AG09319 (cell line): ENCODE results near the gene THSD4.

Experiments used
- DNase-seq: peaks from one replicate; pipeline ENCODE4 v3.0.0-alpha.2; 2010; ENCODE audit warnings: low read depth; ENCODE audit errors: extremely low read depth
- CTCF ChIP-seq: IDR thresholded peaks from 2 replicates; pipeline ENCODE4 v1.5.1; 2011; ENCODE audit warnings: low read depth, mild to moderate bottlenecking, inconsistent platforms, low read length, moderate library complexity

Gene THSD4

DNA sequence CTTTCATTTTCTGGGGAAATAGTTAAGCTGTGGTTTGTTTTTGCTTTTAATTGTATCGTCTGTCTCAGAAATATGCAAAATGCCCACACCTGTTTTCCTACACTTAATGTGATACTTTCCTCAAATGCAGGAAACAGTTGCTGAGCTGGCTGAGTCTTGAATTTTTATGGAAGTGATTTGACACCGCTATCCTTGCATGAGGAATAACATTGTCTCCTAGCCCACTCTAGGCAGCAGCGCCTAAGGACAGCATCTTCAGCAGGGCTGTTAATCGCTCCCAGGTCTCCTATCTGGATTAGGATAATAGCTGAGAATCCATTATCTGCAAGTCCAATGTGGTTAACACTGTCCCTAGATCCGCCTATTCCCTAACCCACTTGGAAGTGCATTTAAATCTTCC is 562.5 kb downstream of the THSD4 start:
- no peak for TF ChIP-seq CTCF

DNA sequence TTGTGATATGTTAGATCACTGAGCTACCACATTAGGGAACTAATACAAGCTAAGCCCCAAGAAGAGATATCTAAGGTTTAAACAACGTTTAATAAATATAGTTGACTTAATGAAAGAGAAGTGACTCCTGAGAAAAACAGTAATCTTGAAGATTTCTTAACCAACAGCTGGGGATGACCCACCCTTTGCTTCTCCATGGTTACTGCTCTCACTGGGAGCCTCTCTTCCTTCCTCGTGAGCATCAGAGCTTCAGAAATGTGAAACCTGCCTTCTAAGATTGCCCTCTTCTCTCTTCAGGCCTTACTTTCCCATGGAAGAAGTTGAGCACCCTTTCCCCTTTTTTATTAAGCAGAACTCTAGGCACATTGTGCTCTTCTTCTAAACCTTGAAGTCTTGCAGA is 562.9 kb downstream of the THSD4 start:
- TF ChIP-seq CTCF = no peak
- DNase-seq = no peak

More for the DNA sequence above, 562.5 kb downstream of the THSD4 start:
- no peak for DNase-seq

DNA sequence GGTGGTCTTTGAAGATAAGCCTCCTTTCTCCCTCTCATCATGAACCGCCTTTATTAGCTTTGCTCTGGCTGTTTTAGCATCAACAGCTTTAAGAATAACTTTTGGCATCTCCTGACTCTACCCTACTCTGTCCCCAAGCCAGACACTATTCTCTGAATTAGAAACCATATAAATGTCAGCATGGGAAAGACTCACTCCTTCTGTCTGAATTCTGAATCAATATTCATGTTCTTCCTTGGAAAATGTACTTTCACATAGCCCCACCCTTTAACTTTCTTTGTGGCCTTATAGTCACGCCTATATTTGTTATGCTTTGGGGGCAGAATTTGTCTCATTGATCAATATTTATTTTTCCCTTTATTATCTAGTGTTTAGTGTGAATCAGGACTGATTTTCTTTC is 563.3 kb downstream of the THSD4 start:
- TF ChIP-seq CTCF = no peak
- no peak for DNase-seq

GRCh38 chr15:71679223-71679792 is 564.0 kb downstream of the THSD4 start:
- DNase-seq = no peak
- TF ChIP-seq CTCF = no peak

DNA sequence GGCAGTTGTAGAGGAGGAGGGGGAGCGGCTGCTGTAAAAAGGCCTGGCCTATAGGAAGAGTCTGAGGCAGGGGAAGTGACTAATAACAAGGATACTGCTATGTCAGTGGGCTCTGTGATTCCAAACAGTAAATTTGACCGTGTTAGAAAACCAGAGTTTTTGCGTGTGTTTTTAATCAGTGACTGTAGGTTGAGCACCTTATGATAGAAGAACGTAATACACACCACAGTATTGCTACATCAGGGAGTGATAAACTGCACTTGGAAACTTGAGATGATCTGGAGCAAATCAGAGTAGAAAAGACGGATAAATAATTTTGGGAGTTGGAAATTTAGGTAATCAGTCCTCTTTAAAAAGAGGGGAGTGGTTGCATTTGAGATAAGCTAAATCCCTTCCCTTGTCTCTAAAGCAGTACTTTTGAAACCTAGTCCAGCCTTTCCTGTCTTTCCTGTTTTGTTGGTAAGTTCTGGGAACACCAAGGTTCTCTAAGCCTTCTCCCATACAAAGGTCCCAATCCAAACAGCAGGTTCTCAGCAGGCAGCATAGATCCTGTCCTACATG is 564.6 kb downstream of the THSD4 start:
- TF ChIP-seq CTCF = no peak
- no peak for DNase-seq

DNA sequence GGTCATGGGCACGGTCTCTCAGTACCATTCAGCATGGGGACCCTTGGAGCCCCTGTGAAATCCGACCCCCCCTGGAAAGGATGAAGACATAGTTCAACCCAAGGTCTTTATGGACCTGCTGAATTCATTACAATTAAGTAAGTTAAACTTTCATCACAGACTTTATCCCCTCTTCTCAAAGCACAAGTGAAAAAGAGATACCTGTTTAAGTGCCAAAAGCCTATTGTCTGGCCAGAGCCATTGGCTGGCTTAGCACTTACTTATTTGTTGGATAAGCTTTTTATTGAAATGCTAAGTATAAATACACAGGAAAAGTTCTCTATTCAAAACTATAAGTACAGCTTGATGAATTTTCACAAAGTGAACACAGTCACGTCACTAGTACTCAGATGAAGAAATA is 566.7 kb downstream of the THSD4 start:
- DNase-seq = no peak
- TF ChIP-seq CTCF = no peak

DNA sequence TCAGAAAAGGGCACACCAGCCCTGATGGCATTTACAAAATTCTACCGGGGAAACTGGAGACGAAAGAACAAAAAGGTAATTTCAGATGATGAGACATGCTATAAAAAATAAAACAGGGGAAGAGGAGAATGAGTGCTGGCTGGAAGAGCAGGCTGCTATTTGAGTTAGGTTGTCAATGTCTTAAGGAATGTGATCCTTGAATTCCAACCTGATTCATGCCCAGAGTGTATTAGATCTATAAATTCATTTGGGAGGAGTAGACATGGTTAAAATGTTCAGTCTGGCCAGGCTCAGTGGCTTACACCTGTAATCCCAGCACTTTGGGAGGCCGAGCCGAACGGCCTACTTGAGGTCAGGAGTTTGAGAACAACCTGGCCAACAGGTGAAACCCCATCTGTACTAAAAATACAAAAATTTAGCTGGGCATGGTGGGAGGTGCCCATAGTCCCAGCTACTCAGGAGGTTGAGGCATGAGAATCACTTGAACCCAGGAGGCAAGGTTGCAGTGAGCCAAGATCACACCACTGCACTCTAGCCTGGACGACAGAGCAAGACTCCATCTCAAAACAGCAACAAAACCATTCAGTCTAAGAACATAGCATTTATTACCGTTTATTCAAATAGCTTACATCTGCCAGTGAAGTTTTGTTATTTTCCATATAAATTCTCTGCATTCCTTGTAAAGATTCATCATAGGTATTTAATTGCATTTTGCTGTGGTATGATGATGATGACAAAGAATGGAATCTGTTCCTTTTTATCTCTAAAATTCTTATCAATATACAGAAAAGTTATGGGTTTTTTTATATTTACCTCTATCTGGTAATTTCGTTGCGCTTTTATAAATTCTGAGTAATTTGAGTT is 568.4 kb downstream of the THSD4 start:
- no peak for DNase-seq
- TF ChIP-seq CTCF = no peak
